GM19238 (cell line): ENCODE data around the gene HPD.
"Not testable (repeated sequence)": the region's sequence is repeated elsewhere in the genome, so short reads cannot be mapped to it uniquely, and the experiment has no call there.

ENCODE experiments used
- DNase-seq: peaks from one replicate; pipeline ENCODE4 v3.0.0; 2011; ENCODE audit warnings: low spot score; ENCODE audit not compliant: insufficient read length

Gene HPD

DNA sequence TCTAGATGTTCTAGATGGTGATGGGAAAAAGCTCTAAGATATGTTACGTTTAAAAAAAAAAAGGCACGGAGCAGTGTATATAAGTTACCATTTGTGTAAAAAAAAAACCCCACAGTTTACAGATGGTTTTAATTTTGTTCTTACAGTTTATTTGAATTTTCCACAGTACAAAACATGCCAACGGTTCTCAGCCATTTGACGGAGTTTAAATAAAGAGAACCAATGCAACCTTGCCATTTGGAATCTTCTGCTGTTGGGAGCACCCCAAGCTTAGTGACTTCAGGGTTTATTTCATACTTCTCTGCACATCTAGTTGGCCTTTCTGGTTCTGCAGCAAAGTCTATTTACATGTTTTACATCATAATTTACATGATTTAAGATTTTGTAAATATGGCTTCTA, 7.7 kb upstream of the HPD start:
- DNase-seq = no peak

DNA sequence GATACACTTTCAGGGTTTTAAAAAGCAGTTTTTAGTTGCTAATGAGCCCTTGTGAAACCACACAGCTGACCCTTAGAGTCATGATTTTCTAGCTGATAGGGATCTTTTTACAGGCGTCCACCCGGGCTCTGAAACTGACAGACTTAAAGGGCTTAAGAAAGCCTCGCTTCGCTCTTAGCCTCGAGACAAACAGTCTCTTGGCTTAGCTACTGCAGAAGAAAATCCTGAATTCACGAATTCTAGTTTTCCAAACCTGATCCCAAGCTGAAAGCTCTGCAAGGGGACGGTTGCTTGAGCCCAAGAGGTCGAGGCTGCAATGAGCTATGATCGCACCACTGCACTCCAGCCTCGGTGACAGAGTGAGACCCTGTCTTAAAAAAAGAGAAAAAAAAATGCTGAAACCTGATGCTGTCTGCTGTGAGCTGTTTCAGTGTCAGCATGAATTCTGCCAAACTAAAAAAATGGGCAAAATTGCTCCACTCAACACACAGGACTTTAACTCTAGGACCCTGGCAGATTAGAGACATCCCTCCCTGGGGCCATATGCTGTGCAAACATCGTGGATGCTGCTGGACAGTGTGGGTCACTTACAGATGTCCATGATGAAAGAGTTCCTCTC, 3.1 kb upstream of the HPD start:
- DNase-seq = no peak

DNA sequence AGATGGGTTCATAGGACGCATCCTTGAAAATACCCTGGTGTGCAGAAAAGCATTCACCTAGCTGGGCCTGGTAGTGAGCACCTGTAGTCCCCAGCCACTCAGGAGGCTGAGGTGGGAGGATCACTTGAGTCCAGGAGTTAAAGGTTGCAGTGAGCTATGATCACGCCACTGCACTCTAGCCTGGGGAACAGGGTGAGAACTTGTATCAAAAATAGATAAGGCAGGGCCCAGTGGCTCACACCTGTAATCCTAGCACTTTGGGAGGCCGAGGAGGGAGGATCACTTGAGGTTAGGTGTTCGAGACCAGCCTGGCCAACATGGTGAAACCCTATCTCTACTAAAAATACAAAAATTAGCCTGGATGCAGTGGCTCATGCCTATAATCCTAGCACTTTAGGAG, 2.0 kb upstream of the HPD start:
- not testable (repeated sequence) for DNase-seq

DNA sequence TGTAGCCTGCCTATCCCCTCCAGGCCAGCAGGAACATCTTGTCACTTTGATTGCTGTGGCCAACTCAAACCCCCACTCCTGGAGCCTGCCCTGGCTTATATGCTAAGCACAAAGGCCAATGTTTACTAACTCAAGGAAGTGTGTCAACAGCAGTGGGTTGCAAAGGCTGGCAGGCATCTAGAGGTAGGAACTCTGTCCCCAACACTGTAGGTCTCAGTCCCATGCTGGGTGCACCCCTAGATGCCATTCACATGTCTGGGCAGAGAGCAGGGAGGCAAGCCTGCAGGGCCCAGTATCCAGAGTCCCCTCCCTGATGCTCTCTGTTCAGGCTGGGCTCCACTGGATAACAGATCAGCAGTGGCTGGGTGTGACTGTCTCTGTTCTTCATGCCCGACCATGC, 1.6 kb upstream of the HPD start:
- DNase-seq = no peak

DNA sequence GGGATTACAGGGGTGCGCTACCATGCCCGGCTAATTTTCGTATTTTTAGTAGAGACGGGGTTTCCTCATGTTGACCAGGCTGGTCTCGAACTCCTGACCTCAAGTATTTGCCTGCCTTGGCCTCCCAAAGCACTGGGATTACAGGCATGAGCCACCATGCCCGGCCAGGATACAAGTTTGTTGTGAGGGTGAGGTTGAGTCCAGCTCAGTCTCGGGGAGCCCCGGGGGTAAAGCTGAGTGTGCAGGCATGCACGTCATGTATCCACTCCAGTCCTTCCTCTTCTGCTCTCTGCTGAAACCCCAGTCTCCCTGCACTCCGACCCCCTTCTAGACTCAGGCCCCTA, 369 bp downstream of the HPD start:
- no peak for DNase-seq

DNA sequence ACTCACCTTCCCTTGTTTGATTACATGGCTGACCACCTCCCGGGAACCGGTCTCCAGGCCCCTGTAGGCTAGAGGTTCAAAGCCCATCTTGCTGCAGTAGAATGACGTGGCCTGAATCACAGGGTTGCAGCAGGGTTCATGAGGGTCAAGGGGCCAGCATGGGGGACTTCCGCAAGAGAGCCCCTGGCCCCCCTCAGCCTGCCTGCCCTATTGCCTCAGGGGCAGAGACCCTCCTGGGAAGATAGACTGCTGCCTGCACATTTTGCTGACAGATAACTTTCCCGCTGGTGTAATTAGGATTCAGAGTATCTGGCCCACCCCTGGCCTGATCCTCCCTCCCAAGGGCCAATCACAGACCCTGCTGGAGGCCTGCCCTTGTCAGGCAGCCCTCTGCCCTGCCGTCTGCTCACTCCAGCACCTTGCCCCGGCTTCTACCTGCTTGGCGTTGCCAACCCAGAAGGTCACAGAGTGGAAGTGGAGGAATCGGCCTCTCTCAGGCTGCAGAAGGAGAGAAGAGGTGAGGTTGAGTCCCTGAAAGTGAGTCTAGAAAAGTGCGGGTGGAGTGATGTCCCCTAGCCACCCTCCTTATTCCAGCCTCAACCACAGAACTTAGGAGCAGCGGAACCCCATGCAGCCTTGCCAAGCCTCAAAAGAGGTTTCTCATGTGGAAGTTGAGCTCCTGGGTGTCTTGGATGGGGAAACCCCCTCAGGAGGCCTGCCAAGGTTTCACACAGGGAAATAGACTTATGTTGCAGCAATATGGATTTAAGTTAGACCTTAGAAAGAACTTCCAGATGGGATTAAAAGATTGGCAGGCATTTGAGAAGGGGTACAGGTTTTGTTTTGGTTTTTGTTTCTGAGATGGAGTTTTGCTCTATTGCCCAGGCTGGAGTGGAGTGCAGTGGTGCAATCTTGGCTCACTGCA, 1.1 kb downstream of the HPD start:
- no peak for DNase-seq

DNA sequence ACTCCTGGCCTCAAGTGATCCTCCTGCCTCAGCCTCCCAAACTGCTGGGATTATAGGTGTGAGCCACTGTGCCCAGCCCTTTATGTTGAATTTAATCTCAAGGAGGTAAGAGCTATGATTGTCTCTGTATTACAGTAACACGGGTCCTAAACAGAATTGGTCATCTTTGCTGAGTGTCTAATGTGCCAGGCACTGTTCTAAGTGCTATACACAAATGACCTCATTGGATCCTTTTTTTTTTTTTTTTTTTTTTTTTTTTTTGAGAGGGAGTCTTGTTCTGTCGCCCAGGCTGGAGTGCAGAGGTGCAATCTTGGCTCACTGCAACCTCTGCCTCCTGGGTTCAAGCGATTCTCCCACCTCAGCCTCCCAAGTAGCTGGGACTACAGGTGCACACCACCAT, 6.3 kb downstream of the HPD start:
- not testable (repeated sequence) for DNase-seq

DNA sequence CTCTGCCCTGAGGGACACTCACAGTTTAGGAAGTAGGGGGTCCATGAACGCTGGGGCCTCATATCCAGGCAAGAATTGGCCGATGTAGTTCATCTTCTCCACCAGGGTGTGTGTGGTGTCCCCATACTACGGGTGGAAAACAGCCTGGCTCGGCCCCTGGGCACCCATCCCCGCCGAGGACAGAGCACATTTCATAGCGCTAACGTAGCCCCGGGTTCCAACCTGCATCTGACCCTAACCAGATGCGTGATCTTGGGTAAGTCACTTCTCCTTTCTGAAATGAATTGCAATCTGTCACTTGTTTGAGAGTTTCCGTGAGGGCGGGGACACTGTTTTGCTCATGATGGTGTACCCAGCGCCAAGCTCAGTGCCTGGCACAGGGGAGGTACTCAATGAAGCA, 9.0 kb downstream of the HPD start:
- DNase-seq = no peak

DNA sequence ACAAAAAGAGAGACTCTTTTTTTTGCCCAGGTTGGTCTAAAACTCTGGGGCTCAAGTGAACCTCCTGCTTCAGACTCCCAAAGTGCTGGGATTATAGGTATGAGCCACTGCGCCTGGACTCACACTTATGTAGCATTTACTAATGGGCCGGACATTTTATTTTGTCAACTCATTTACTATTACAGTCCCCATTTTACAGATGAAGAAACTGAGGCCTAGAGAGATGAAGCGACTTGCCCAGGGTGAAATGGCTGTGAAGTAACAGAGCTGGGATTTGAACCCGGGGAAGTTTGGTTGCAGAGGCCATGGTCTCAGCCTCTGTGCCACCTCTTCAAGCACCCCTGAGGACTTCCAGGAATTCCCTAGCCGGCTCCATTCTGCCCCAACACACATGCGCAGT, 9.4 kb downstream of the HPD start:
- no peak for DNase-seq

DNA sequence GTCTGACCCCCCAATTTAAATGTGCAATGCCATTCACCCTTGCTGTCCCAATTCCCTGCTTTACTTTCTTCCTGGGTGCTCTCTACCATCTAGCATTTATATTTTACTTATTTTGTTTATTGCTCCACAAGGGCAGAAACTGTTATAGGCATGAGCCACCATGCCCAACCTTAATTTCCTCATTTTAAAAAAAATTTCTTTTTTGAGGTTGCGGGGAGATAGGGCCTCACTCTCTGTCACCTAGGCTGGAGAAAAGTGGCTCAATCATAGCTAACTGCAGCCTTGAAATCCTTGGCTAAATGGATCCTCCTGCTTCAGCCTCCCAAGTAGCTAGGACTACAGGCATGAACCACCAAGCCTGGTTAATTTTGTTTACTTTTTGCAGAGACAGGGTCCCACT, 13.0 kb downstream of the HPD start:
- no peak for DNase-seq

DNA sequence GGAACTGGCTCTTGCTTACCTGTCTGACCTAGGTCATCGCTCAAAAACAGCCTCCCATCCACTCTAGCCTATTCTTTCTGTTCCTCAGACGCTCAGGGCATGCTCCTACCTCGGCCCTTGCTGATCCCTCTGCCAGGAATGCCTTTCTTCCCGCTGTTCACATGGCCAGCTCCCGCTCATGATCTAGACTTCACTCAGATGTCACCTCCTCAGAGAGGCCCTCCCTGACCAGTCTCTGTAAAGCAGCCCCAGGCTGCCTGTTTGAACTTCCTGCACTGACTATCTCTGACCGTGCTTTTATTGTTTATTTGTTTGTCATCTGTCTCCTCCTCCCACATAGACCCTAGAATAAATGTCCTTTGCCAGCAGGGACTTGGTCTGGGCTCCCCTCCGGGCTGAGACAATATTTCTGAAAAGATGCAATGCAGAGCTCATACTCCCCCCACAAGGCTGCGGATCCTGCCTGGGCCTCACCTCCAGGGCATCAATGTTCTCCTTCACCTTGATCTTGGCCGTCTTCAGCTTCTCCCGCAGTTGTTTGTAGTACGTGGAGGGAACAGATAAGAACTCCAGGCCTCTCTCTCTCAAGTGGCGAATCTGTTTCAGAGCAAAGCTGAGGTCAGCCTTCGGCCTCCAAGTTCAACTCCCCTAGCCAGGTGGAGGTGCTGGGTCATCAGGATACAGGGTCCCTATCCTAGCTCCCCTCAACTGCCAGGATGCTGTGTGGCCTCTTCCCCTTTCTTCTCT, 15.2 kb downstream of the HPD start:
- no peak for DNase-seq

DNA sequence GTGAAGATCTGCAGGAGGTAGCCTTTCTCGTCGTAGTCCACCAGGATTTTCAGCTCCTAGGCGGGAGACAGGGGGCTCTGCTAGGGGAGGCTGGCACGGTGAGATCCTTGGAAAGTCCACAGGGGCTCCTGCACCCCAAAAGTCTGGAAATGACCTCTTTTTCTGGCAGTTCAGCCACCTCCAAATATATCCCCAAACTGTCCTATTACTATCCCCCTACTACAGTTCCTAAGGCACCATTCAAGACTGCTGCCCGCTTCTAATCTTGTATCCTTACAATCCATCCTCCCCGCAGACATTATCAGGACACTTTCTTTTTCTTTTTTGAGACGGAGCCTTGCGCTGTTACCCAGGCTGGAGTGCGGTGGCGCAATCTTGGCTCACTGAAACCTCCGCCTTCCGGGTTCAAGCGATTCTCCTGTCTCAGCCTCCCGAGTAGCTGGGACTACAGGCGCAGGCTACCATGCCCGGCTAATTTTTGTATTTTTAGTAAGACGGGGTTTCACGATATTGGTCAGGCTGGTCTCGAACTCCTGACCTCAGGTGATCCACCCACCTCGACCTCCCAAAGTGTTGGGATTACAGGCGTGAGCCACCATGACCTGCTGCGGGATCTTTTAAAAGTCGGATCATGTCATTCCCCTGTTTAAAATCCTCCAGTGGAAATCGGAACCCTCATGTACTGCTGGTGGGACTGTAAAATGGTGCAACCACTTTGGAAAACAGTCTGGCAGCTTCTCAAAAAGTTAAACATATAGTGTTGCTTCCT, 18.5 kb downstream of the HPD start:
- DNase-seq = no peak

DNA sequence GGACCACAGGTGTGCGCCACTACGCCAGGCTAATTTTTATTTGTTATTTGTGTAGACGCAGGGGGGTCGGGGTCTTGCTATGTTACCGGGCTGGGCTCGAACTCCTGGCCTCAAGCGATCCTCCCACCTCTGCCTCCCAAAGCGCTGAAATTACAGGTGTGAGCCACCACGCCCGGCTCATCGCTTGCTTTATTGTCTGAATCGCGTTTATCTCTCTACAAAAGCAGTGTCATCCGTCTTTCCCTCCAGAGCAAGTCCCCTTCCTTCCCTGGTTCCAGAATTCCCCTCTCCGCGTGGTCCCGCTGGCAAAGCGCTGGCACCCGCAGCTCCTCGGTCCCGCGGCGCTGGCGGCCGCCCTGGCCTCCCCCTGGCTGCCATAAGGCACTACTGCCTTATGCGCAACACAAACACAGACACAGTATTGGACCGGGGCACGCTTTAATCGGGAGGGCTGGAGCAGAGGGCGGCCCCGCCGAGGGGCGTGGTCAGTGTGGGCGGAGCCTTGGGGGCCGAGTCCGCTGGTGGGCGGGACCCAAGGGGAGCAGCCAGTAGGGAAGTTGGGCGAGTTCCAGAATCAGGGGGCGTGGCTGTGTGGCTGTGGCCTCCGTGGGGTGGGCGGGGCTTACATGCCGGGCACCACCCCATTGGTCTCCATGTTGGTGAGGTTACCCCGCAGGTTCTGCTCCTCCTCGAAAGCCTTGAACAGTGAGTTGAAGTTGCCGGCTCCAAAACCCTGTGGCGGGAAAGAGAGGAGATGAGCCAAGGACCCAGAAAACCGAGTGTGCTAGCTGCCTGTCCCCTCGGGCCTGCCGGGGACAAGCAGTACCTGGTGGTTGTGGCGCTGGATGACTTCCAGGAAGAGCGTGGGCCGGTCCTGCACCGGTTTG, 19.3 kb downstream of the HPD start:
- DNase-seq = peak; percentile 99

DNA sequence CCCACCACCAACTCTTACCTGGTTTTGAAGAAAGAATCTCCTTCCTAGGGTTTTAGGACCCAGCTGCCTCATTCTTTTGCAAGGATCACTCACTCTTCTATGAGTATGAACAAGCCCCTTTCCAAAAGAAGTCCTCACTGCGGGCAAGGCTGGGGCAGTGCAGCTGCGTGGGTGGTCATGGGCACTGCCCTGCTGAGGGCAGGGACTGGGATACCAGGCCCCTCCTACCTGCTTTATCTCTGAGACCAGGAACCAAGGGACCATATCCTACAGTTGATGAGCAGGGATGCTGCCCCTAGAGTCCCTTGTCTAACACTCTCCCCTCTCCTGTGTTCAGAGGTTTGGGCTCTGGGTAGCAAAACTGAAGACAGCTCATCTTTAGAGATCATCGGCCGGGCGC, 20.5 kb downstream of the HPD start:
- DNase-seq = no peak

DNA sequence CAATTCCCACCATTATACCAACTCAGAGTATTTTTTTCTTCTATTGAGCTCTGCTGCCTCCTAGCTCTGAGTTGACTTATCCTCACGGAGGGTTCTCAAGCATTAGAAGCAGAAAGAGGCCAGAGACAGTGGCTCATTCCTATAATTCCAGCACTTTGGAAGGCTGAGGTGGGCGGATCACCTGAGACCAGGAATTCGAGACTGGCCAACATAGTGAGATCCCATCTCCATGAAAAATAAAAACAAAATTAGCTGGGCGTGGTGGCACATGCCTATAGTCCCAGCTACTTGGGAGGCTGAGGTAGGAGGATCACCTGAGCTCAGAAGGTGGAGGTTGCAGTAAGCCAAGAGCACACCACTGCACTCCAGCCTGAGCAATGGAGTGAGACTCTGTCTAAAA, 21.0 kb downstream of the HPD start:
- DNase-seq = no peak

DNA sequence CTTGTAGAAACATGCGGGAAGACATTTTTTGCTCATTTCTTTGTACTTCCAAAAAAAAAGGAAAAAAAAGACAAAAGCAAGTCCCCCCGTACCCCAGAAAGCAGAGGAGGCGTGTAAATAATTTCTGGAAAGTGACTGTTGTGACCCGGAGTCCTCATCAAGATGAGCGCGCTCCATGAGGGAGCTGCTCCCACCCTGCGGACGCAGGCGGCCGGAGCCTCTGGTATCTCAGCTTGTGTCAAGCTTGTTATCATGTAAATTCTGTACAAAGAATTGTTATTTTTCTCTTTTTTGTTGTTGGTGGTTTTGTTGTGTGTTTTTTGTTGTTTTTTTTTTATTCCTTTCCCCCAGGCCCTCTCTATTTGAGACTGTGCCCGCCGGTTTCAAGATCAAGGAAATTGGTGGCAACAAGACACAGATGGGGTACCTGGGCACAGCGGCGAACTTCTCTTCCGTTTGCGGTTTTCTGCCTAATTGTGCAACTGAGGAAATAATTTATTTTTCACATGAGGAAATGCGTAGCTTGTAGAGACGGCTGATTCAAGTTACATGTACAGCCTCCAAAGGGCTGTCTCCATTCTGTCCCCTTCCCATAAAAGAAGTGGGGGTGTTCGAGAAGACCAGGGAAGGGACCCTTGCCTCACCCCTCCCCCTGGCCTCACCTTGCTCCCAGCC, 27.0 kb downstream of the HPD start:
- no peak for DNase-seq

DNA sequence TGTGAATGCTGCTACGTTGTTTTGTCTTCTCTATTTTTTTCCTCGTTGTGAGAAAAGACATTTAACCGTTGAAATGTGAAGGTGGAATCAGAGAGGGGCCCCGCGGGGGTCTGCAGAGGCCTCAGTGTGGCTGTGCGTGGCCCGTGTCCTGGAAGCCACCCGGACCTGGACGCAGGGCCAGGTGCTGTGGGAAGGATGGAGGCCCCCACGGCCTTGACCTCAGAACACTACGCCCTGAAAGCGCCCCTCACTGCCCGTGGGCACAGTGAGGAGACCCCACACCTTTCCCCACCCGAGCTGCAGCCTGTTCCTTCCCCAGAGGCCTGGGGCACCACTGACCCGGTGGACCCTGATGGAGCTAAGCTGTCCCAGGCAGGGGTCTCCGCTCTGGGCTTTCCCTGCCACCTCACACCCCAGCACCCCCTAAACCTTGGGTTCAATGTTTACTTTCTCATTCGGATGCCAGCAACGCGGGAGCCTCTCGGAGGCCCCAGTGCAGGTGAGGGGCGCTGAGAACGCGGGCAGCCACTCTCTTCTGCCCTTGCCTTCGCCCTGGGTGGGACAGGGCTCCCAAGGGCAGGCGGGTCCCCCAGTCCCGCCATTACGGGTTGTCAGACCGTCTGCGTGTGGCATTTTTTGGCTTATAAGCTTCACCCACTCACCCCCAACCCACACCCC, 27.9 kb downstream of the HPD start:
- no peak for DNase-seq

DNA sequence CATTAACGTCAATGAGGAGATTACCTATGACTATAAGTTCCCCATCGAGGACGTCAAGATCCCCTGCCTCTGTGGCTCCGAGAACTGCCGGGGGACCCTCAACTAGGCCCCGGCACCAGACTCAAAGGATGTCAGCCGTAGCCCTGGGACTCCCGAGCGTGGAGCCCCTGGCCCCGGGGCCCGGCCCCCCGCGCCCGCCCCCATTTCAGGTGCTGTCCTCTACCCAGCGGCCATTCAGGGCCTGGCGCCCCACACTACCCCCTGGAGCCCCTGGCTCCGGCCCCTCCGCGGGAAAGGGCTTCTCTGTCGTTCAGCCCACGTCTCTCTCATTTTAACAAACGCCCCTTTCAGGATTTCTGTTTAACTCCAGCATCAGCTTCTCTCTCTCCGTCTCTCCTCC, 28.5 kb downstream of the HPD start:
- DNase-seq = no peak

DNA sequence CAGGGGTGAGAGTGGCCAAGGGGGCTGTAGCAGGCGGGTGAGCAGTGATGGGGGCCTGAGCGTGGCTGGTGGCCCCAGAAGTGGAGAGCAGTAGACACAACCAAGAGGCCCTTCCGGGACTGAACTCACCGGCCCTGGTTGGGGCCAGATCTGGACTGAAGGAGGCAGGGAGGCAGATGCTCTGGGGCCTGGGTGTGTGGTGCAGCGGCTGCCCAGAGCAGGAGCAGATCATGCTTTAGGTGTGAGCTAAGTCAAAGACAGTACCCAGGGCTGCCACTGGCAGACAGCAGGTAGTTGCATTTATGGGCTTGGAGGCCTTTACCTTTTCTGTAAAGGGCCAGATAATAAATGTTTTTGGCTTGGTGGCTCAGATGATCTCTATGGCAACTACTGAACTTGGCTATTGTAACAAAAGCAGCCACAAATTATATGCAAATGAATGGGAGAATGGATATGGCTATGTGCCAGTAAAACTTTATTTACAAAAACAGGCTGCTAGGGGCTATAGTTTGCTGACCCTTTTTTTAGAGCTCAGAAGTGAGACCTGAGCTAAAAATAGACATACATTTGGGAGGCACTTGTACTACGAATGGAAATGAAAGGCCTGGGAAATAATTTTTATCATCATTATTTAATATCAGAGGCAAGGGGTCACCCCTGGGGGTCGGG, 29.3 kb downstream of the HPD start:
- no peak for DNase-seq
